PFSK-1 (cell line): ENCODE measurements around the gene LRRC3. TPM values are rescaled to one million over a fixed set of nuclear protein-coding genes. Genes with fewer than 3 reads are reported as not detected.

Source experiments
- FOXP2 ChIP-seq: optimal IDR thresholded peaks from 2 replicates; pipeline ENCODE3; 2011; ENCODE audit warnings: borderline replicate concordance, control low read depth, inconsistent platforms; ENCODE audit not compliant: insufficient read depth; ENCODE audit errors: extremely low read length, extremely low read depth
- POLR2AphosphoS5 ChIP-seq: IDR thresholded peaks from 2 replicates; pipeline ENCODE4 v1.6.1; 2012; ENCODE audit warnings: low read depth, mild to moderate bottlenecking, control low read depth, low read length, moderate library complexity
- REST ChIP-seq, 2 experiments: IDR thresholded peaks; 2 replicates each; pipeline versions ENCODE4 v1.6.1 to v1.8.0; 2011 to 2012; ENCODE audit warnings: low read depth in 2 of 2, low read length in 2 of 2, control low read depth in 1 of 2, inconsistent platforms in 1 of 2, mild to moderate bottlenecking in 1 of 2, moderate library complexity in 1 of 2; ENCODE audit not compliant: insufficient read depth in 1 of 2
- SIN3A ChIP-seq: IDR thresholded peaks from 2 replicates; pipeline ENCODE4 v1.6.1; 2012; ENCODE audit warnings: mild to moderate bottlenecking, low read length, moderate library complexity, borderline replicate concordance; ENCODE audit not compliant: insufficient read depth
- TAF1 ChIP-seq: IDR thresholded peaks from 2 replicates; pipeline ENCODE4 v1.6.1; 2012; ENCODE audit warnings: low read length, control low read depth, borderline replicate concordance; ENCODE audit not compliant: insufficient read depth
- polyA plus RNA-seq: library from polyadenylated mRNA; unstranded; fragments of >200 nt; gene quantifications from one replicate; pipeline ENCODE4 v1.2.1, GENCODE V29; 2012; ENCODE audit warnings: low read depth, missing spikeins; ENCODE audit not compliant: insufficient read length

Gene LRRC3, protein sequence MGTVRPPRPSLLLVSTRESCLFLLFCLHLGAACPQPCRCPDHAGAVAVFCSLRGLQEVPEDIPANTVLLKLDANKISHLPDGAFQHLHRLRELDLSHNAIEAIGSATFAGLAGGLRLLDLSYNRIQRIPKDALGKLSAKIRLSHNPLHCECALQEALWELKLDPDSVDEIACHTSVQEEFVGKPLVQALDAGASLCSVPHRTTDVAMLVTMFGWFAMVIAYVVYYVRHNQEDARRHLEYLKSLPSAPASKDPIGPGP
- 4.6 TPM for polyA plus RNA-seq

DNA sequence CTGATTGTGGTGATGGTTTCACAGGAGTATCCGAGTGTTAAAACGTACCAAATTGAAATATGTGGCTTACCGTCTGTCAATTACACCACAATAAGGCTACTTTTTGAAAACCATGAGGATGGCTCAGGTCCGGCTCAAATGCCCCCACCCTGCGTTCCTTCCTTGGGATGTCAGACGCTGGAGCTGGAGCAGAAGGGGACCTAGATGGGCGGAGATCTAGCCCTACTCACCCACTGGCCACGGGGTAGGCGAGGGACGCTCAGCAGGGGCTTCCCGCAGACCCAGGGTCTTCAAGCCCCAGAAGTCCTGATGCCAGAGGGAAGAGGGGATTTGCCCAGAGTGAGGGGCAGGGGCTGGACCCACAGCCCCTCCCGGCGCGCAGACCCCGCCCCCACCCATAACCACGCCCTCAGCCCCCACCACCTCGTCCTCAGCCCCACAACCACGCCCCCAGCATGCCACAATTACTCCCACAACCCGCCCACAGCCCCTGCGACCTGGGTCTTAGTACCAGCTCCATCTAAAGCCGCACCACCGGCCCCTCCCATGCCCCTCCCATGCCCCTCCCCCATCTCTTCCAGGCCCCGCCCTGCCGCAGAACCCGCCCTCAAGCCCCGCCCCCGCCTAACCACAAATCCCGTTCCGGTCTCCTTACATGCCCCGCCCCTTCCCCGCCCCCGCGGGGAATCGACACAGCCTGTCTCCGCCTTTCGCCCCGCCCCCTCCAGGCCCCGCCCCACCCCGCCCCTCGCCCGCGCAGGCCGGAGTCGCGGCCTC is at the start of gene LRRC3:
LRRC3 (plus strand) TSS at position 764 of the 777 bp plus-strand sequence. CDS start 1,135 bp downstream, outside the sequence.
- TF ChIP-seq SIN3A (no peak), REST (IDR thresholded peaks at IDR 0.05; ENCODE audit: insufficient read depth in 1 of 2, low read depth in 2 of 2, low read length in 2 of 2) (no peak), POLR2AphosphoS5 (no peak), TAF1 (no peak)

GRCh38 chr21:44405948-44406872 is 49.1 kb upstream of the LRRC3 start:
- TF ChIP-seq POLR2AphosphoS5 (no peak), TAF1 (no peak), SIN3A (no peak), FOXP2 (no peak), REST (IDR thresholded peaks at IDR 0.05; ENCODE audit: insufficient read depth in 1 of 2, low read depth in 2 of 2, low read length in 2 of 2) (no peak)

- TF ChIP-seq TAF1: no peak
- TF ChIP-seq FOXP2: no peak
- no peak for TF ChIP-seq REST (IDR thresholded peaks at IDR 0.05; ENCODE audit: insufficient read depth in 1 of 2, low read depth in 2 of 2, low read length in 2 of 2)
- no peak for TF ChIP-seq SIN3A
These were observed 48.4 kb upstream of the LRRC3 start for GRCh38 chr21:44406953-44407352.

DNA sequence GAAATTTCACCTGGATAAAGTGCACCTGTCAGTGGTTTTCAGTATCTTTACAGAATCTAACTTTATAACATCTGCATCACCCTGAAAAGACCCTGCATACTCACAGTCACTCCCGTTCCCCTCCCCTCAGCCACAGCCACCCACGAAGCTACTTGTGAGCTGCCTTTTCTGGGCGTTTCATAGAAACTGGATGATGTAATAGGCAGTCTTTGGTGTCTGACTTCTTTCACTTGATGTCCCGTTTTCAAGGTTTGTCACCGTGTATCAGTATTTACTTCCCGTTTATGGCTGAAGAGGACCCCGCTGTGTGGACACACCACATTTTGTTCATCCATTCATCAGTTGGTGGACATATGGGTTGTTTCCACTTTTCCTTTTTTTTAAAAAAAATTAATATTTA is 47.8 kb upstream of the LRRC3 start:
- TF ChIP-seq SIN3A (no peak), TAF1 (no peak), POLR2AphosphoS5 (no peak), REST (IDR thresholded peaks at IDR 0.05; ENCODE audit: insufficient read depth in 1 of 2, low read depth in 2 of 2, low read length in 2 of 2) (no peak), FOXP2 (no peak)
